SK-N-SH (cell line): ENCODE measurements around the gene PAX3. TPM values are rescaled to one million over a fixed set of nuclear protein-coding genes. Genes with fewer than 3 reads are reported as not detected.

Experiments
- CTCF ChIA-PET: fragments of 300-600, 350-600 bp; formaldehyde crosslinking; extraction: SDS; loops from one replicate; lab custom pipeline; 2021; lab: Yijun Ruan, JAX
- POLR2A ChIA-PET: fragments of 350-600 bp; sonication (Branson Sonifier 250); formaldehyde crosslinking; extraction: SDS; loops from one replicate; lab custom pipeline; 2020; ENCODE audit warnings: antibody characterized with exemption, inconsistent platforms; lab: Yijun Ruan, JAX
- DNase-seq: peaks from one replicate; pipeline ENCODE4 v3.0.0; 2012
- H2AFZ ChIP-seq: fragments of 200-600 bp; sonication (generic); 2 replicates; pipeline ENCODE4 v1.8.1; 2016; ENCODE audit warnings: antibody characterized with exemption, mild to moderate bottlenecking, low read depth
- H3F3A ChIP-seq: fragments of 200-600 bp; sonication (generic); replicated peaks from 2 replicates; pipeline ENCODE3; 2016; ENCODE audit warnings: antibody characterized with exemption, mild to moderate bottlenecking; ENCODE audit not compliant: insufficient read depth
- H3K27ac ChIP-seq, 2 experiments: fragments of 200-500 bp in 1 of 2; fragments of 200-600 bp in 1 of 2; sonication (Bioruptor generic) in 1 of 2; sonication (generic), shearing (Covaris generic) in 1 of 2; 2 replicates each; pipeline versions ENCODE4 v1.5.1 to v1.6.1; 2014 to 2016; ENCODE audit warnings: low read depth in 2 of 2, inconsistent platforms in 1 of 2, low read length in 1 of 2, mild to moderate bottlenecking in 1 of 2, mixed read lengths in 1 of 2
- H3K27me3 ChIP-seq: fragments of 200-600 bp; sonication (generic), shearing (Covaris generic); 2 replicates; pipeline ENCODE4 v1.6.1; 2016; ENCODE audit warnings: mixed run types; ENCODE audit not compliant: insufficient read depth
- H3K36me3 ChIP-seq, 2 experiments: fragments of 200-500 bp in 1 of 2; fragments of 200-600 bp in 1 of 2; sonication (Bioruptor generic) in 1 of 2; sonication (generic) in 1 of 2; replicated peaks in 1 of 2; 2 replicates each; pipeline versions ENCODE3 to v1.5.1; 2014 to 2016; ENCODE audit warnings: low read length in 1 of 2, mild to moderate bottlenecking in 1 of 2; ENCODE audit not compliant: insufficient read depth in 2 of 2, control insufficient read depth in 1 of 2
- H3K4me1 ChIP-seq, 2 experiments: fragments of 200-500 bp in 1 of 2; fragments of 200-600 bp in 1 of 2; sonication (Bioruptor generic) in 1 of 2; sonication (generic), shearing (Covaris generic) in 1 of 2; 2 replicates each; pipeline versions ENCODE4 v1.5.1 to v1.6.1; 2014 to 2016; ENCODE audit warnings: low read depth in 1 of 2, low read length in 1 of 2, mixed run types in 1 of 2; ENCODE audit not compliant: insufficient read depth in 2 of 2, control insufficient read depth in 1 of 2
- H3K4me2 ChIP-seq: fragments of 200-600 bp; sonication (generic), shearing (Covaris generic); 2 replicates; pipeline ENCODE4 v1.6.1; 2017; ENCODE audit warnings: mixed run types
- H3K4me3 ChIP-seq, 2 experiments: fragments of 200-500 bp in 1 of 2; fragments of 200-600 bp in 1 of 2; sonication (Bioruptor generic) in 1 of 2; sonication (generic), shearing (Covaris generic) in 1 of 2; 2 replicates each; pipeline versions ENCODE4 v1.5.1 to v1.8.1; 2014 to 2016; ENCODE audit warnings: low read depth in 2 of 2, inconsistent platforms in 1 of 2, low read length in 1 of 2, mild to moderate bottlenecking in 1 of 2, mixed read lengths in 1 of 2, moderate library complexity in 1 of 2
- H3K79me2 ChIP-seq: fragments of 200-600 bp; sonication (generic); 2 replicates; pipeline ENCODE4 v1.8.1; 2017; ENCODE audit warnings: mild to moderate bottlenecking; ENCODE audit not compliant: insufficient read depth
- H3K9ac ChIP-seq: fragments of 200-600 bp; sonication (generic); 2 replicates; pipeline ENCODE4 v1.6.1; 2017; ENCODE audit warnings: mixed run types
- H3K9me2 ChIP-seq: fragments of 200-600 bp; sonication (generic); 2 replicates; pipeline ENCODE4 v1.6.1; 2017; ENCODE audit warnings: mixed run types
- H3K9me3 ChIP-seq: fragments of 200-600 bp; sonication (generic); 2 replicates; pipeline ENCODE4 v1.6.1; 2017; ENCODE audit warnings: mixed run types, mild to moderate bottlenecking, moderate library complexity
- H4K20me1 ChIP-seq: fragments of 200-600 bp; sonication (generic); 2 replicates; pipeline ENCODE4 v1.6.1; 2017; ENCODE audit warnings: mild to moderate bottlenecking, mixed run types; ENCODE audit not compliant: insufficient read depth
- CHD2 ChIP-seq: fragments of 150-350 bp; IDR thresholded peaks from 2 replicates; pipeline ENCODE4 v1.6.1; 2018; ENCODE audit warnings: low read length; ENCODE audit not compliant: partially characterized antibody
- EZH2phosphoT487 ChIP-seq: fragments of 200-600 bp; sonication (generic); IDR thresholded peaks from 2 replicates; pipeline ENCODE4 v1.6.1; 2017; ENCODE audit warnings: low read depth, mixed run types, mild to moderate bottlenecking, antibody characterized with exemption, moderate library complexity, borderline replicate concordance
- GABPA ChIP-seq: IDR thresholded peaks from 2 replicates; pipeline ENCODE4 v1.4.0; 2012; ENCODE audit warnings: low read depth, mild to moderate bottlenecking
- GATA2 ChIP-seq: sonication (generic); formaldehyde crosslinking; IDR thresholded peaks from 2 replicates; pipeline ENCODE4 v1.5.0; 2020; ENCODE audit warnings: mild to moderate bottlenecking, missing genetic modification reagents
- MEF2A ChIP-seq: IDR thresholded peaks from 2 replicates; pipeline ENCODE4 v1.4.0; 2012; ENCODE audit warnings: low read depth, borderline replicate concordance
- NFIC ChIP-seq: IDR thresholded peaks from 2 replicates; pipeline ENCODE4 v1.4.0; 2012; ENCODE audit warnings: borderline replicate concordance
- RAD21 ChIP-seq: IDR thresholded peaks from 2 replicates; pipeline ENCODE4 v1.6.1; 2012; ENCODE audit warnings: mild to moderate bottlenecking, low read length
- RFX5 ChIP-seq: IDR thresholded peaks from 2 replicates; pipeline ENCODE4 v1.6.1; 2012; ENCODE audit warnings: mild to moderate bottlenecking, improper control_type of control experiment, low read length
- RXRA ChIP-seq: IDR thresholded peaks from 2 replicates; pipeline ENCODE4 v1.4.0; 2012; ENCODE audit warnings: low read depth, mild to moderate bottlenecking, borderline replicate concordance
- SIN3A ChIP-seq: IDR thresholded peaks from 2 replicates; pipeline ENCODE4 v1.6.1; 2012; ENCODE audit warnings: low read depth, mild to moderate bottlenecking, low read length, moderate library complexity, borderline replicate concordance
- TAF1 ChIP-seq: IDR thresholded peaks from 2 replicates; pipeline ENCODE4 v1.6.1; 2012; ENCODE audit warnings: low read depth, mild to moderate bottlenecking, low read length, moderate library complexity, borderline replicate concordance
- TCF12 ChIP-seq: IDR thresholded peaks from 2 replicates; pipeline ENCODE4 v1.4.0; 2012
- TEAD4 ChIP-seq: IDR thresholded peaks from 2 replicates; pipeline ENCODE4 v1.4.0; 2012; ENCODE audit warnings: mild to moderate bottlenecking, borderline replicate concordance; ENCODE audit not compliant: insufficient read depth
- YY1 ChIP-seq: IDR thresholded peaks from 2 replicates; pipeline ENCODE4 v1.4.0; 2012; ENCODE audit warnings: low read depth, mild to moderate bottlenecking
- WGBS: methylation state at CpG from one replicate; pipeline ENCODE4 v1.1.6; 2017; ENCODE audit warnings: low lambda C conversion rate; 5-methylcytosine and 5-hydroxymethylcytosine counted together
- polyA plus RNA-seq, 3 experiments: library from polyadenylated mRNA; depleted of rRNA; stranded (reverse); fragments of >200 nt; gene quantifications; 2 replicates each; pipeline ENCODE4 v1.2.3, GENCODE V29; 2012
- TF ChIP-seq, protein P1 (sequence below): IDR thresholded peaks from 2 replicates; pipeline ENCODE4 v1.6.1; 2012; ENCODE audit warnings: mild to moderate bottlenecking, low read depth, low read length, moderate library complexity
- TF ChIP-seq, protein P2 (sequence below): fragments of 150-350 bp; IDR thresholded peaks from 2 replicates; pipeline ENCODE4 v1.6.1; 2017; ENCODE audit warnings: antibody characterized with exemption, low read length, low read depth, borderline replicate concordance
- TF ChIP-seq, protein P3 (sequence below): IDR thresholded peaks from 2 replicates; pipeline ENCODE4 v1.4.0; 2012; ENCODE audit warnings: low read depth, borderline replicate concordance
- TF ChIP-seq, protein P4 (sequence below): IDR thresholded peaks from 2 replicates; pipeline ENCODE4 v1.4.0; 2012; ENCODE audit warnings: low read depth
- TF ChIP-seq, protein P5 (sequence below): fragments of 150-350 bp; IDR thresholded peaks from 2 replicates; pipeline ENCODE4 v1.6.1; 2016; ENCODE audit warnings: mild to moderate bottlenecking, low read depth, low read length

PAX3 gene
- polyA plus RNA-seq, 1 of the 3 experiments (the other 2 are of a cell fraction), result not detected

DNA sequence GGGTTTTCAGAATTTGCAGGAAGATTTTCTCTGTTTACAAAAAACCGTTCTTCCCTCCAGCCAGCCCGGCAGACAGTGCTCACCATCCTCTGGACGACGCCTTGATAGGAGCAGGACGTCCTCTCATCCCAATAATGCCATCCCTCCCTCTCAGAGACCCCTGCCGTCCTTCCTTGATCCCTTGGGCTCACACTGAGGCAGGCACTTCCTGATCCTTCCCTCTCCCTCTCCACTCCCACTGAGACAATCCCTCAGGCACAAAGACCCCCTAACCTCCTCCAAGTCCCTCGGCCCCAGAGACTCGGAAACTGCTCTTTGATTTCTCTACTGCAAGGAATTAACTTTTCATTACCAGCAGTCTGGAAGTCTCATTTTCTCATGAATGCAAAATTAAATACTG lies 42.5 kb downstream of the PAX3 start:
- WGBS, result 4% methylated on average over 8 of the region's 8 CpGs
- ChIA-PET CTCF (no interaction called here), POLR2A (no interaction called here)

DNA sequence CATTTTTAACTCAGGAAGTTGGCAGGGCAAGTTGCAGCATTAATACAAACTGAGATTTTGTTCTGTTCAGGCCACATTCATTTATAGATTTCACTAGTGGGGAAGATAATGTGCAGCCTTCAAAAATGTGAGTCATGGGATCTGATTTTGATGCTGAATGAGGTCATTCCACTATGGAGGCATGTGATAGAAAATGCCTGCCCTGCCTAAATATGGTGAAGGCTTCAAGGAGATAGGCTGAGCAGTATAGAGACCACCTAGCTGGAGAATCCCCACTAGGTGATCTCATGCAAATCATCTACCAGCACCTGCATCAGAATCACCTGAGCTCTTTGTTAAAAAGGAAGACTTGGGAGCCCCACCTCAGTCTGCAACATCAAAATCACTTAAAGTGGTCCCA lies 43.7 kb downstream of the PAX3 start:
- DNase-seq, result no peak
- no peaks in the 10 kb centered on the region for H3K79me2 ChIP-seq
- POLR2A ChIA-PET, result no interaction called here
- no peak for TF ChIP-seq TEAD4
- TF ChIP-seq, protein P1, sequence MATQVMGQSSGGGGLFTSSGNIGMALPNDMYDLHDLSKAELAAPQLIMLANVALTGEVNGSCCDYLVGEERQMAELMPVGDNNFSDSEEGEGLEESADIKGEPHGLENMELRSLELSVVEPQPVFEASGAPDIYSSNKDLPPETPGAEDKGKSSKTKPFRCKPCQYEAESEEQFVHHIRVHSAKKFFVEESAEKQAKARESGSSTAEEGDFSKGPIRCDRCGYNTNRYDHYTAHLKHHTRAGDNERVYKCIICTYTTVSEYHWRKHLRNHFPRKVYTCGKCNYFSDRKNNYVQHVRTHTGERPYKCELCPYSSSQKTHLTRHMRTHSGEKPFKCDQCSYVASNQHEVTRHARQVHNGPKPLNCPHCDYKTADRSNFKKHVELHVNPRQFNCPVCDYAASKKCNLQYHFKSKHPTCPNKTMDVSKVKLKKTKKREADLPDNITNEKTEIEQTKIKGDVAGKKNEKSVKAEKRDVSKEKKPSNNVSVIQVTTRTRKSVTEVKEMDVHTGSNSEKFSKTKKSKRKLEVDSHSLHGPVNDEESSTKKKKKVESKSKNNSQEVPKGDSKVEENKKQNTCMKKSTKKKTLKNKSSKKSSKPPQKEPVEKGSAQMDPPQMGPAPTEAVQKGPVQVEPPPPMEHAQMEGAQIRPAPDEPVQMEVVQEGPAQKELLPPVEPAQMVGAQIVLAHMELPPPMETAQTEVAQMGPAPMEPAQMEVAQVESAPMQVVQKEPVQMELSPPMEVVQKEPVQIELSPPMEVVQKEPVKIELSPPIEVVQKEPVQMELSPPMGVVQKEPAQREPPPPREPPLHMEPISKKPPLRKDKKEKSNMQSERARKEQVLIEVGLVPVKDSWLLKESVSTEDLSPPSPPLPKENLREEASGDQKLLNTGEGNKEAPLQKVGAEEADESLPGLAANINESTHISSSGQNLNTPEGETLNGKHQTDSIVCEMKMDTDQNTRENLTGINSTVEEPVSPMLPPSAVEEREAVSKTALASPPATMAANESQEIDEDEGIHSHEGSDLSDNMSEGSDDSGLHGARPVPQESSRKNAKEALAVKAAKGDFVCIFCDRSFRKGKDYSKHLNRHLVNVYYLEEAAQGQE, result no peak
- no peaks in the 10 kb centered on the region for H4K20me1 ChIP-seq
- H3K9me2 ChIP-seq, result no peaks in the 10 kb centered on the region
- no peaks in the 10 kb centered on the region for H3K9me3 ChIP-seq
- H3K36me3 ChIP-seq, result no peaks in the 10 kb centered on the region
- H3K27me3 ChIP-seq, result no peaks in the 10 kb centered on the region; the same call in 1 of the 2 replicates
- H3K4me1 ChIP-seq, result no peaks in the 10 kb centered on the region
- H3K4me2 ChIP-seq, result no peak overlapping the region
- no peak overlapping the region for H3K4me3 ChIP-seq
- H2AFZ ChIP-seq, result no peak overlapping the region
- CTCF ChIA-PET, result no interaction called here
- H3K27ac ChIP-seq, result no peak overlapping the region
- no peak overlapping the region for H3K9ac ChIP-seq
- H3F3A ChIP-seq, result no peaks in the 10 kb centered on the region

More for the DNA sequence above, 42.5 kb downstream of the PAX3 start:
- H4K20me1 ChIP-seq, result no peaks in the 10 kb centered on the region
- H3K36me3 ChIP-seq, result no peaks in the 10 kb centered on the region
- no peak overlapping the region for H3K4me2 ChIP-seq
- H3K27ac ChIP-seq, result no peak overlapping the region
- no peaks in the 10 kb centered on the region for H3K9me3 ChIP-seq
- no peaks in the 10 kb centered on the region; the same call in 1 of the 2 replicates for H3K27me3 ChIP-seq
- TF ChIP-seq TAF1 (no peak), GATA2 (CRISPR knock-in tag) (no peak), NFIC (no peak), GABPA (no peak), RFX5 (no peak), YY1 (no peak), MEF2A (no peak), RAD21 (no peak), EZH2phosphoT487 (no peak), CHD2 (no peak), RXRA (no peak), TCF12 (no peak), SIN3A (no peak)
- TF ChIP-seq, protein P2, sequence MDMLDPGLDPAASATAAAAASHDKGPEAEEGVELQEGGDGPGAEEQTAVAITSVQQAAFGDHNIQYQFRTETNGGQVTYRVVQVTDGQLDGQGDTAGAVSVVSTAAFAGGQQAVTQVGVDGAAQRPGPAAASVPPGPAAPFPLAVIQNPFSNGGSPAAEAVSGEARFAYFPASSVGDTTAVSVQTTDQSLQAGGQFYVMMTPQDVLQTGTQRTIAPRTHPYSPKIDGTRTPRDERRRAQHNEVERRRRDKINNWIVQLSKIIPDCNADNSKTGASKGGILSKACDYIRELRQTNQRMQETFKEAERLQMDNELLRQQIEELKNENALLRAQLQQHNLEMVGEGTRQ, result no peak
- TF ChIP-seq, protein P3, sequence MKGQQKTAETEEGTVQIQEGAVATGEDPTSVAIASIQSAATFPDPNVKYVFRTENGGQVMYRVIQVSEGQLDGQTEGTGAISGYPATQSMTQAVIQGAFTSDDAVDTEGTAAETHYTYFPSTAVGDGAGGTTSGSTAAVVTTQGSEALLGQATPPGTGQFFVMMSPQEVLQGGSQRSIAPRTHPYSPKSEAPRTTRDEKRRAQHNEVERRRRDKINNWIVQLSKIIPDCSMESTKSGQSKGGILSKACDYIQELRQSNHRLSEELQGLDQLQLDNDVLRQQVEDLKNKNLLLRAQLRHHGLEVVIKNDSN, result no peak
- TF ChIP-seq, protein P4, sequence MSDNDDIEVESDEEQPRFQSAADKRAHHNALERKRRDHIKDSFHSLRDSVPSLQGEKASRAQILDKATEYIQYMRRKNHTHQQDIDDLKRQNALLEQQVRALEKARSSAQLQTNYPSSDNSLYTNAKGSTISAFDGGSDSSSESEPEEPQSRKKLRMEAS, result no peak
- TF ChIP-seq, protein P5, sequence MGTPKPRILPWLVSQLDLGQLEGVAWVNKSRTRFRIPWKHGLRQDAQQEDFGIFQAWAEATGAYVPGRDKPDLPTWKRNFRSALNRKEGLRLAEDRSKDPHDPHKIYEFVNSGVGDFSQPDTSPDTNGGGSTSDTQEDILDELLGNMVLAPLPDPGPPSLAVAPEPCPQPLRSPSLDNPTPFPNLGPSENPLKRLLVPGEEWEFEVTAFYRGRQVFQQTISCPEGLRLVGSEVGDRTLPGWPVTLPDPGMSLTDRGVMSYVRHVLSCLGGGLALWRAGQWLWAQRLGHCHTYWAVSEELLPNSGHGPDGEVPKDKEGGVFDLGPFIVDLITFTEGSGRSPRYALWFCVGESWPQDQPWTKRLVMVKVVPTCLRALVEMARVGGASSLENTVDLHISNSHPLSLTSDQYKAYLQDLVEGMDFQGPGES, result no peak
- TF ChIP-seq, all 33 proteins: peak for 0
- no peaks in the 10 kb centered on the region for H3K4me1 ChIP-seq
- H3K9ac ChIP-seq, result no peak overlapping the region
- DNase-seq, result no peak
- H3K4me3 ChIP-seq, result no peak overlapping the region
- no peaks in the 10 kb centered on the region for H3F3A ChIP-seq
- H2AFZ ChIP-seq, result no peak overlapping the region
- no peaks in the 10 kb centered on the region for H3K79me2 ChIP-seq
- no peaks in the 10 kb centered on the region for H3K9me2 ChIP-seq
